ENCODE data around the gene CYB5D1.
"Not testable (repeated sequence)": the region's sequence is repeated elsewhere in the genome, so short reads cannot be mapped to it uniquely, and the experiment has no call there.

Gene CYB5D1

DNA sequence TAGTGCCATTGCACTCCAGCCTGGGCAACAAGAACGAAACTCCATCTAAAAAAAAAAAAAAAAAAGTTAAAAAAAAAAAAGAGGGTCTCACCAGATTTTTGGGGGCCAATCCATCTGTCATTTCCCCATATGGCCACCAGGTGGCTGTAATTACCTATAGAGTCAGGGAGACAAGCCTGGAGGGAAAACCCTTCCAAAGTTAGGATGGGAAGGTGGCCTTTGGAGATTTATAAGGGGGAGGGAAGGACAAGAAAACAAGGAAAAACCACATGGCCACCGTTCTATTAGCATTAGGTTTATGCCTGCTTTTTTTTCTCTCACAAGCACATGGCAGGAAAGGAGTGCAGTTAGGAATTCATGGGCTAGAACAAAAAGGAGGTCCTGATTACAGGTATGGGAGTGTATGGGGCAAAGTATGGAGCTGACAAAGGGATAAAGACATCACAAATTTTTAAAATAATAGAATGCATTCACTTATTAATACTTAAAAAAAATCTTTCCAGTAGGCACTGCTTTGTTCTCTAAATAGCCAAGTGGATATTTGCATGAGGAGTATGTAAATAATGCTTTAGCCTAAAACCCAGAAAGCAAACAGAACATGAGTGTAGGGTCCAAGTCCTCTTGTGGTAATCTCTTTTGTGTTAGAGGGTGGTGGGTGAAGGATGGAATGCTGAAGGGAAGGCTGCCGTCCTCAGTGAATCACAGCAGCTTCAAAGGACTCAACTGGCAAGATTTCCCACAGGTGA is 5.1 kb downstream of the CYB5D1 start:
- Histone ChIP-seq H3K79me2 (ENCODE audit: insufficient read depth, low read length) (0 out of 2 replicates have a peak, but pooled peaks cover 19% of the 10 kb centered on the region), H4K20me1 (ENCODE audit: low read depth, low read length) (no peaks in the 10 kb centered on the region), H3K9me2 (replicated peaks; ENCODE audit: insufficient read depth, low read length) (no peaks in the 10 kb centered on the region), H3F3A (ENCODE audit: insufficient read depth) (peaks cover 2% of the 10 kb centered on the region; the same call in 1 of the 2 replicates), H3K4me3 (ENCODE audit: insufficient read depth, low read length, poor library complexity, severe bottlenecking) (no peak overlapping the region), H3K27ac (ENCODE audit: low read depth, low read length) (no peak overlapping the region), H3K36me3 (ENCODE audit: low read length) (no peaks in the 10 kb centered on the region), H3K4me2 (ENCODE audit: low read depth, low read length, poor library complexity, severe bottlenecking) (no peak overlapping the region), H3K9me3 (ENCODE audit: insufficient read depth, low read length) (no peaks in the 10 kb centered on the region), H3K9ac (ENCODE audit: low read length) (no peak overlapping the region), H2AFZ (ENCODE audit: low read depth, low read length, severe bottlenecking) (no peak overlapping the region), H3K27me3 (ENCODE audit: low read length) (no peaks in the 10 kb centered on the region)
- TF ChIP-seq EZH2phosphoT487 (conservative IDR thresholded peaks at IDR 0.05; ENCODE audit: low read length) (no peak), CTCF (IDR thresholded peaks at IDR 0.05; ENCODE audit: insufficient read depth, low read length, poor library complexity, severe bottlenecking) (peak; percentile 57)

DNA sequence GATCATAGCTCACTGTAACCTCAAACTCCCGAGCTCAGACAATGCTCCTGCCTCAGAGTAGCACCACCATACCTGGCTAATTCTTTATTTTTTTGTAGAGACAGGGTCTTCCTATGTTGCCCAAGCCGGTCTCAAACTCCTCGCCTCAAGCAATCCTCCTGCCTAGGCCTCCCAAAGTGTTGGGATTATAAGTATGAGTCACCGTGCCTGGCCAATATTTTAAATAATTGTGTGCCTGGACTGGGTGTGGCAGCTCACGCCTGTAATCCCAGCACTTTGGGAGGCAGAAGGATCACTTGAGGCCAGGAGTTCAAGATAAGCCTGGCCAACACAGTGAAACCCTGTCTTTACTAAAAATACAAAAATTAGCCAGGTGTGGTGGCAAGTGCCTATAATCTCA is 6.6 kb downstream of the CYB5D1 start:
- H3F3A ChIP-seq (ENCODE audit: insufficient read depth) = not testable (repeated sequence)

GRCh38 chr17:7864995-7865650 is 7.3 kb downstream of the CYB5D1 start:
- Histone ChIP-seq H2AFZ (ENCODE audit: low read depth, low read length, severe bottlenecking) (no peak overlapping the region), H4K20me1 (ENCODE audit: low read depth, low read length) (no peaks in the 10 kb centered on the region), H3K79me2 (ENCODE audit: insufficient read depth, low read length) (0 out of 2 replicates have a peak, but pooled peaks cover 8% of the 10 kb centered on the region), H3K9me3 (ENCODE audit: insufficient read depth, low read length) (no peaks in the 10 kb centered on the region), H3K4me2 (ENCODE audit: low read depth, low read length, poor library complexity, severe bottlenecking) (no peak overlapping the region), H3K27me3 (ENCODE audit: low read length) (no peaks in the 10 kb centered on the region), H3K27ac (ENCODE audit: low read depth, low read length) (no peak overlapping the region), H3K36me3 (ENCODE audit: low read length) (no peaks in the 10 kb centered on the region), H3K4me3 (ENCODE audit: insufficient read depth, low read length, poor library complexity, severe bottlenecking) (no peak overlapping the region), H3F3A (ENCODE audit: insufficient read depth) (peaks cover 2% of the 10 kb centered on the region; the same call in 1 of the 2 replicates), H3K9ac (ENCODE audit: low read length) (no peak overlapping the region), H3K9me2 (replicated peaks; ENCODE audit: insufficient read depth, low read length) (no peaks in the 10 kb centered on the region)
- no peak for TF ChIP-seq EZH2phosphoT487 (conservative IDR thresholded peaks at IDR 0.05; ENCODE audit: low read length)
- TF ChIP-seq CTCF (IDR thresholded peaks at IDR 0.05; ENCODE audit: insufficient read depth, low read length, poor library complexity, severe bottlenecking) = no peak

More for the DNA sequence above, 6.6 kb downstream of the CYB5D1 start:
- not testable (repeated sequence) for H3K4me3 ChIP-seq (ENCODE audit: insufficient read depth, low read length, poor library complexity, severe bottlenecking); H3K4me2 ChIP-seq (ENCODE audit: low read depth, low read length, poor library complexity, severe bottlenecking); H3K27me3 ChIP-seq (ENCODE audit: low read length); H3K9me2 ChIP-seq (replicated peaks; ENCODE audit: insufficient read depth, low read length); H2AFZ ChIP-seq (ENCODE audit: low read depth, low read length, severe bottlenecking); H3K27ac ChIP-seq (ENCODE audit: low read depth, low read length); H3K9ac ChIP-seq (ENCODE audit: low read length); H3K9me3 ChIP-seq (ENCODE audit: insufficient read depth, low read length); H3K36me3 ChIP-seq (ENCODE audit: low read length); H4K20me1 ChIP-seq (ENCODE audit: low read depth, low read length)
- 0 out of 2 replicates have a peak, but pooled peaks cover 10% of the 10 kb centered on the region for H3K79me2 ChIP-seq (ENCODE audit: insufficient read depth, low read length)

DNA sequence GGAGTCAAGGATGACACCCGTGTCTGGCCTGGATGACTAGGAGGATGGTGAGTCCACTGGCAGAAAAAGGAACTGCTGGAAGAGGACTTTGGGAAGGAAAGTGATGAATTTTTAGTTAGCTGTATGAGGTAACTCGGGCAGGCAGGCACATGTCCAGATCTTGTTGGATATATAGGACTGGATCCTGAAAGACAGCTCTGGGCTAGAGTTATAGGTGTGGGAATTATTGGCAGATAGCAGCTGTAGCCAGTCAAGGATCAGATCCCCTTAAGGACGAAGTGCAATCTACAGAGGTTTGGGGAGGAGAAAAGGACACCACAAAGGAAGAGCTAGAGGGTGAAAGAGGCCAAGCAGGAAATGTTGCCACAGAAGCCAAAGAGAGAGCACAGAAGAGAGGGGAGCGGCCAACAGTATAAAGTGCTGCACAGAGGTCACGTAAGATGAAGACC is 10.1 kb downstream of the CYB5D1 start:
- Histone ChIP-seq H3K36me3 (ENCODE audit: low read length) (no peaks in the 10 kb centered on the region; the same call in 1 of the 2 replicates), H3K27ac (ENCODE audit: low read depth, low read length) (no peak overlapping the region), H3F3A (ENCODE audit: insufficient read depth) (peaks cover 6% of the 10 kb centered on the region; the same call in 1 of the 2 replicates), H3K9ac (ENCODE audit: low read length) (no peak overlapping the region), H3K27me3 (ENCODE audit: low read length) (no peaks in the 10 kb centered on the region), H3K9me2 (replicated peaks; ENCODE audit: insufficient read depth, low read length) (no peaks in the 10 kb centered on the region), H2AFZ (ENCODE audit: low read depth, low read length, severe bottlenecking) (no peak overlapping the region), H3K4me2 (ENCODE audit: low read depth, low read length, poor library complexity, severe bottlenecking) (no peak overlapping the region), H3K79me2 (ENCODE audit: insufficient read depth, low read length) (0 out of 2 replicates have a peak, but pooled peaks cover 8% of the 10 kb centered on the region), H3K4me3 (ENCODE audit: insufficient read depth, low read length, poor library complexity, severe bottlenecking) (no peak overlapping the region), H3K9me3 (ENCODE audit: insufficient read depth, low read length) (no peaks in the 10 kb centered on the region), H4K20me1 (ENCODE audit: low read depth, low read length) (no peaks in the 10 kb centered on the region)
- no peak for TF ChIP-seq CTCF (IDR thresholded peaks at IDR 0.05; ENCODE audit: insufficient read depth, low read length, poor library complexity, severe bottlenecking)
- no peak for TF ChIP-seq EZH2phosphoT487 (conservative IDR thresholded peaks at IDR 0.05; ENCODE audit: low read length)
